Epithelial cell of proximal tubule (primary cell): ENCODE results near the gene CCNG1. TPM values are rescaled to one million over a fixed set of nuclear protein-coding genes. Genes with fewer than 3 reads are reported as not detected.
"Not testable (repeated sequence)": the region's sequence is repeated elsewhere in the genome, so short reads cannot be mapped to it uniquely, and the experiment has no call there.

ENCODE experiments used
- DNase-seq: peaks from one replicate; pipeline ENCODE4 v3.0.0-alpha.2; 2011; ENCODE audit warnings: low read depth
- H3K4me3 ChIP-seq: 2 replicates; pipeline ENCODE4 v1.5.1; 2011; ENCODE audit warnings: low read depth, mild to moderate bottlenecking, low read length
- CTCF ChIP-seq: conservative IDR thresholded peaks from 2 replicates; pipeline ENCODE4 v1.5.1; 2012; ENCODE audit warnings: low read depth, mild to moderate bottlenecking, low read length
- total RNA-seq: library from RNA; depleted of rRNA; stranded (reverse); fragments of >200 nt; gene quantifications from 2 replicates; pipeline ENCODE4 v1.2.3, GENCODE V29; 2015

The CCNG1 gene, protein sequence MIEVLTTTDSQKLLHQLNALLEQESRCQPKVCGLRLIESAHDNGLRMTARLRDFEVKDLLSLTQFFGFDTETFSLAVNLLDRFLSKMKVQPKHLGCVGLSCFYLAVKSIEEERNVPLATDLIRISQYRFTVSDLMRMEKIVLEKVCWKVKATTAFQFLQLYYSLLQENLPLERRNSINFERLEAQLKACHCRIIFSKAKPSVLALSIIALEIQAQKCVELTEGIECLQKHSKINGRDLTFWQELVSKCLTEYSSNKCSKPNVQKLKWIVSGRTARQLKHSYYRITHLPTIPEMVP
- 139 and 191 TPM in 2 replicates for total RNA-seq

DNA sequence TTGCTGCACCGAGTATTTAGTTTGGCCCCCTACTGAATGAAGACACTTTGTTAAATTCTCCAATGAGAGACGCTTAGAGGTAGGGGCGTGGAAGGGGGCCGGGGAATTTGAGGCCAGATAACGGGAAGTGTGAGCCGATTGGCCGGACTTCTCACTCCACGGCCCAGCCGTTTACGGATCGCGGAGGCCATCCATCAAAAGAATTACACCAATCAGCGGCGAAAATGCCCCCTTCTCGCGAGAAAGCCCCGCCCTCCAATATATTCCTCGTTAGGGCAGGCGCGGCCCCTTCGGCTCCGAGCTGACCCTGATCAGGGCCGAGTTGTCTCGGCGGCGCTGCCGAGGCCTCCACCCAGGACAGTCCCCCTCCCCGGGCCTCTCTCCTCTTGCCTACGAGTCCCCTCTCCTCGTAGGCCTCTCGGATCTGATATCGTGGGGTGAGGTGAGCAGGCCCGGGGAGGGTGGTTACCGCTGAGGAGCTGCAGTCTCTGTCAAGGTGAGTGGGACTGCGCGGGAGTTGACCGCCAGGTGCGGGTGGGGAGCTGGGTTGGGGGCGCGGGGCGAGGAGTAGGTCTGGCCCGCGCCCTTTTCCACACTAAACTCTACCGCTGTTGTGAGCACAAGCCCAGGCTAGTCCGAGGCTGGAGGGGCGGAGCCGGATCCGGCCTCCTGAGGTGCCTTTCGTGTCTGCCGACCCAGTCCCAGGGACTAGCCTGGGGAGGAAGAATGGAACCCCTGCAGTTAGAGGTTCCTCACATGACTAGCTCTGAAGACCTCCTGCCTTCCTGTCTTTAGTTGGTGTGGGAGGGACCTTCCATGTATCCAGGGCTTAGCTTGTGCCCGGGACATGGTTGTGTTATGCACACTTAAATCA is at the start of gene CCNG1:
CCNG1 (plus strand) TSS at position 287 of the 874 bp plus-strand sequence. CDS start 1,662 bp downstream, outside the sequence.
- H3K4me3 ChIP-seq = peak within 1 kb of the TSS; percentile 93
- TF ChIP-seq CTCF = no peak
- peak; percentile 75 for DNase-seq

DNA sequence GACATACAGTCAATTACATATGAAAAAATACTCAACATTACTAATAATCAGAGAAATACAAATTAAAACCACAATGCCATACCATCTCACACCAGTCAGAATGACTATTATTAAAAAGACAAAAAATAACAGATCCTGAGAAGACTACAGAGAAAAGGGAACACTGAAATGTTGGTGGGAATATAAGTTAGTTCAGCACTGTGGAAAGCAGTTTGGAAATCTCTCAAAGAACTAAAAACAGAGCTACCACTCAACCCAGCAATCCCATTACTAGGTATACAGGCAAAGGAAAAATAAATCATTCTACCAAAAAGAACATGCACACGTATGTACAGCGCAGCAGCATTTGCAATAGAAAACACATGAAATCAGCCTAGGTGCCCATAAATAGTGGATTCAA is 41.6 kb upstream of the CCNG1 start:
- no peak for TF ChIP-seq CTCF
- DNase-seq = no peak
- no peak overlapping the region for H3K4me3 ChIP-seq

DNA sequence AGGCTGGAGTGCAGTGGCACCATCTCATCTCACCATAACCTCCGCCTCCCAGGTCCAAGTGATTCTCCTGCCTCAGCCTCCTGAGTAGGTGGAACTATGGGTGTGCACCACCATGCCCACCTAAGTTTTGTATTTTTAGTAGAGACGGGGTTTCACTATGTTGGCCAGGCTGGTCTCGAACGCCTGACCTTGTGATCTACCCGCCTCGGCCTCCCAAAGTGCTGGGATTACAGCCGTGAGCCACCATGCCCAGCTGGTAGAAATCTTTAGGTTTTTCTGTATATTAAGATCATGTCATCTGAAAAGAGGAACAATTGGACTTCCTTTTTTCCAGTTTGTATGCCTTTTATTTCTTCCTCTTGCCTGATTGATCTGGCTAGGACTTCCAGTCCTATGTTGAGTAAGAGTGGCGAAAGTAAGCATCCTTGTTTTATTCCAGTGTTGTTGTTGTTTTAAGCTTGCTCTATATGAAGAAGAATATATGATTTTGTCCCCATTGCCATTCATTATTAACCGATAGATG is 40.5 kb upstream of the CCNG1 start:
- DNase-seq, H3K4me3 ChIP-seq: not testable (repeated sequence)

- DNase-seq = no peak
- no peak overlapping the region for H3K4me3 ChIP-seq
- no peak for TF ChIP-seq CTCF
These were observed 40.0 kb upstream of the CCNG1 start for GRCh38 chr5:163397354-163397753.

DNA sequence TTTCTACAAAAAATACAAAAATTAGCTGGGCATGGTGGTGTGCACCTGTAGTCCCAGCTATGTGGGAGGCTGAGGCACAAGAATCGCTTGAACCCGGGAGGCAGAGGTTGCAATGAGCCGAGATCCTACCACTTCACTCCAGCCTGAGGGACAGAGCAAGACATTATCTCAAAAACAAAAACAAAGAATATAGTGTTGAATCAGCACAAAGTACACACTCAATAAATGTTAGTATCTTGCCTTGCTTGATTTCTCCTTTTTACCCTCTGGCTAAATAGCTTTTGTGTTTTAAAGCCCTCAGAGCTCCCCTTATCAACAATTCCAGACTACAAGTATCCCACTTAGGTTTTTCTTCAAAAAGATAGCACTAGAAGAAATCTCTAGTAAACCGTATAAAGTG is 37.5 kb upstream of the CCNG1 start:
- H3K4me3 ChIP-seq = no peak overlapping the region
- DNase-seq = no peak
- no peak for TF ChIP-seq CTCF

DNA sequence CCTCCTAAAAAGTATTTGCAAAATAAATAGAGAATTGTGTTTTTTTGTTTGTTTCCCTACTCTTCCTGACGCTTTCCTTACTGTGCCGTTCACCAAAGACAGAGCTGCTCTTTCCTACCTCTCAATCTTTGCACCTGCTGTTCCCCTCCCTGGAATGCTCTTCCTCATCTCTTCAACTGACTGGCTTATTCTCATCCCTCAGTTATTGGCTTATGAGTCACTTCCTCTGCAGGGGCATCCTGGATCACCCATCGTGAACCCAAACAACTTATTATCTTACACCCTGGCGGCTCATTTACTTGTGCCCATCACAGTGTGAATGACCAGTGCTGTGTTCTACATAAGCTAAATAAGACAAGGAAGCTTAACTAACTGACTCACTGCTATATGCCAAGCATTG is 36.1 kb upstream of the CCNG1 start:
- H3K4me3 ChIP-seq = no peak overlapping the region
- no peak for DNase-seq
- TF ChIP-seq CTCF = no peak

DNA sequence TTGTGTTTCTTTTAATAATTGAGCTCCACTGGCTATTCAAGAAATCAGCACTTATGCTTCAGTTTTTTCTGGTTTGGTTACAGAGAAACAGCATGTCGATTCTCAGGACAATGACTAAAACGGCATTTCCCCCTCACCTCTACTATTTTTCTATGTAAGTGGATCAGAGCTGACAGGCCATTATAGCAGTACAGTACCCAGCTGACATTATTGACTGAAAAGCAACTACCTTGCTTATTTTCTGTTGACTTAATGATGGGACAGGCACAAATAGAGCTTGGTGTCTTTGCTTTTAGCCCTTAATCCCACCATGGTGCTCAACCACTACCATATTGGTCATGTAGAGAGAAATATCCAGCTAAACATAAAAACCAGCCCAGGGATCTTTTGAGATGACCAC is 35.4 kb upstream of the CCNG1 start:
- DNase-seq = no peak
- no peak for TF ChIP-seq CTCF
- H3K4me3 ChIP-seq = no peak overlapping the region
